ENCODE results near the gene APLP1. TPM values are rescaled to one million over a fixed set of nuclear protein-coding genes. Genes with fewer than 3 reads are reported as not detected.

Gene APLP1
- total and polyA plus RNA-seq, 4 donors: 0.08 to 0.51 (median 0.16) TPM; not detected in 1

DNA sequence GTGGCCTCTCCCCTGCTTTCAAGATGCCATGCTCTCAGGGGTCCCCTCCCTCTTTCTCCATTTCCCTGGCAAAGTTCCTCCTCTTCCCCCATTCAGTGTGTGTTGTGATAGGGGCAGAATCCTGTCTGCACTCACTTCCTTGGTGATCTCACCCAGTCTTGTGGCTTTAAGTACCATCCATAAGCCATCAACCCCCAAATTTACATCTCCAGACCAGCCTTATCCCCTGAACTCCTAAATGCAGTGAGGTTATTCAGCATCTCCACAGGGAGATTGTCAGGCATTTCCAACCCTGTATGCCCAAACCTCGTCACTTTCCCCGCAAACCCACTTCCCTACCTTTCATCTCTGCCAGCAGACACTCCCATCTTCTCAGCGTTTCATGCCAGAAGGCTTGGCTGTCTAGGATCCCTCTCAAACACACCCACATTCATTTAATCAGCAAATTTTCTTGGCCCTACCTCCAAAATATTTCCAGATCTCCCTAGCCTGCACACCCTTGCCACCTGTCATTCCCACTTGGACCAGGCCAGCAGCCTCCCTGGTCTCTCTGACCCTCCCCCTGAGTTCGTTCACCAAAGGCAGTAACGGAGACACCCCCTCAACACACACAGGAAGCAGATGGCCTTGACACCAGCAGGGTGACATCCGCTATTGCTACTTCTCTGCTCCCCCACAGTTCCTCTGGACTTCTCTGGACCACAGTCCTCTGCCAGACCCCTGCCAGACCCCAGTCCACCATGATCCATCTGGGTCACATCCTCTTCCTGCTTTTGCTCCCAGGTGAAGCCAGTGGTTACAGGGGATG, 33.7 kb downstream of the APLP1 start, which contains the start of gene HCST:
Gene HCST (plus strand): TSS at position 676 of the 808 bp plus-strand sequence. CDS start 65 bp downstream, at position 741.
- no peaks in the 10 kb centered on the region for H3K9me3 ChIP-seq (ENCODE audit: control insufficient read depth in 4 of 4, low read length in 3 of 4)
- peak within 1 kb of the TSS; percentile 66 to 78 for H3K27ac ChIP-seq (ENCODE audit: low read depth in 1 of 2, low read length in 2 of 2)
- no peak for DNase-seq (ENCODE audit: low spot score)
- TF ChIP-seq EGR1 (IDR thresholded peaks at IDR 0.05; ENCODE audit: low read depth in 2 of 2) (no peak), TAF1 (conservative IDR thresholded peaks at IDR 0.05) (no peak), RXRA (IDR thresholded peaks at IDR 0.05) (no peak), RAD21 (IDR thresholded peaks at IDR 0.05) (no peak), FOXA1 (IDR thresholded peaks at IDR 0.05) (no peak), SP1 (IDR thresholded peaks at IDR 0.05) (no peak), GABPA (IDR thresholded peaks at IDR 0.05 in 1 of 2, conservative IDR thresholded peaks at IDR 0.05 in 1 of 2) (no peak), HNF4G (IDR thresholded peaks at IDR 0.05) (no peak), ATF3 (IDR thresholded peaks at IDR 0.05) (no peak), CTCF (IDR thresholded peaks at IDR 0.05; ENCODE audit: low read depth, low read length, missing input control) (no peak), FOXA2 (IDR thresholded peaks at IDR 0.05) (no peak), HNF4A (conservative IDR thresholded peaks at IDR 0.05) (no peak), ZBTB33 (IDR thresholded peaks at IDR 0.05) (no peak), YY1 (IDR thresholded peaks at IDR 0.05) (no peak), NR2F2 (IDR thresholded peaks at IDR 0.05) (no peak), JUND (IDR thresholded peaks at IDR 0.05) (no peak)
- TF ChIP-seq, protein P1, sequence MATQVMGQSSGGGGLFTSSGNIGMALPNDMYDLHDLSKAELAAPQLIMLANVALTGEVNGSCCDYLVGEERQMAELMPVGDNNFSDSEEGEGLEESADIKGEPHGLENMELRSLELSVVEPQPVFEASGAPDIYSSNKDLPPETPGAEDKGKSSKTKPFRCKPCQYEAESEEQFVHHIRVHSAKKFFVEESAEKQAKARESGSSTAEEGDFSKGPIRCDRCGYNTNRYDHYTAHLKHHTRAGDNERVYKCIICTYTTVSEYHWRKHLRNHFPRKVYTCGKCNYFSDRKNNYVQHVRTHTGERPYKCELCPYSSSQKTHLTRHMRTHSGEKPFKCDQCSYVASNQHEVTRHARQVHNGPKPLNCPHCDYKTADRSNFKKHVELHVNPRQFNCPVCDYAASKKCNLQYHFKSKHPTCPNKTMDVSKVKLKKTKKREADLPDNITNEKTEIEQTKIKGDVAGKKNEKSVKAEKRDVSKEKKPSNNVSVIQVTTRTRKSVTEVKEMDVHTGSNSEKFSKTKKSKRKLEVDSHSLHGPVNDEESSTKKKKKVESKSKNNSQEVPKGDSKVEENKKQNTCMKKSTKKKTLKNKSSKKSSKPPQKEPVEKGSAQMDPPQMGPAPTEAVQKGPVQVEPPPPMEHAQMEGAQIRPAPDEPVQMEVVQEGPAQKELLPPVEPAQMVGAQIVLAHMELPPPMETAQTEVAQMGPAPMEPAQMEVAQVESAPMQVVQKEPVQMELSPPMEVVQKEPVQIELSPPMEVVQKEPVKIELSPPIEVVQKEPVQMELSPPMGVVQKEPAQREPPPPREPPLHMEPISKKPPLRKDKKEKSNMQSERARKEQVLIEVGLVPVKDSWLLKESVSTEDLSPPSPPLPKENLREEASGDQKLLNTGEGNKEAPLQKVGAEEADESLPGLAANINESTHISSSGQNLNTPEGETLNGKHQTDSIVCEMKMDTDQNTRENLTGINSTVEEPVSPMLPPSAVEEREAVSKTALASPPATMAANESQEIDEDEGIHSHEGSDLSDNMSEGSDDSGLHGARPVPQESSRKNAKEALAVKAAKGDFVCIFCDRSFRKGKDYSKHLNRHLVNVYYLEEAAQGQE (IDR thresholded peaks at IDR 0.05): no peak
- TF ChIP-seq, protein P2, sequence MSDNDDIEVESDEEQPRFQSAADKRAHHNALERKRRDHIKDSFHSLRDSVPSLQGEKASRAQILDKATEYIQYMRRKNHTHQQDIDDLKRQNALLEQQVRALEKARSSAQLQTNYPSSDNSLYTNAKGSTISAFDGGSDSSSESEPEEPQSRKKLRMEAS (IDR thresholded peaks at IDR 0.05): no peak
- H3K27me3 ChIP-seq (ENCODE audit: control insufficient read depth in 4 of 4, insufficient read depth in 4 of 4, low read length in 3 of 4): no peaks in the 10 kb centered on the region
- 54% methylated on average over 6 of the region's 6 CpGs for WGBS
- H3K4me1 ChIP-seq (ENCODE audit: control insufficient read depth in 4 of 4, insufficient read depth in 4 of 4, low read length in 3 of 4): peaks cover 0 to 4% (median 2%) of the 10 kb centered on the region in 4 donors
- peaks cover 0 to 3% (median 0%) of the 10 kb centered on the region in 4 donors for H3K36me3 ChIP-seq (ENCODE audit: control insufficient read depth in 4 of 4, insufficient read depth in 3 of 4, low read depth in 1 of 4, low read length in 3 of 4)
- peak within 1 kb of the TSS in 1 of 2 donors; percentile 48 for H3K9ac ChIP-seq (ENCODE audit: low read depth in 1 of 2, low read length in 2 of 2)
- H3K4me3 ChIP-seq (ENCODE audit: low read depth in 1 of 3, low read length in 3 of 3): peak within 1 kb of the TSS in 2 of 3 donors; percentile 5 to 8

All from liver (tissue), 9 donors.